ENCODE data around the gene RERE.
"Not testable (repeated sequence)": the region's sequence is repeated elsewhere in the genome, so short reads cannot be mapped to it uniquely, and the experiment has no call there.

The RERE gene

DNA sequence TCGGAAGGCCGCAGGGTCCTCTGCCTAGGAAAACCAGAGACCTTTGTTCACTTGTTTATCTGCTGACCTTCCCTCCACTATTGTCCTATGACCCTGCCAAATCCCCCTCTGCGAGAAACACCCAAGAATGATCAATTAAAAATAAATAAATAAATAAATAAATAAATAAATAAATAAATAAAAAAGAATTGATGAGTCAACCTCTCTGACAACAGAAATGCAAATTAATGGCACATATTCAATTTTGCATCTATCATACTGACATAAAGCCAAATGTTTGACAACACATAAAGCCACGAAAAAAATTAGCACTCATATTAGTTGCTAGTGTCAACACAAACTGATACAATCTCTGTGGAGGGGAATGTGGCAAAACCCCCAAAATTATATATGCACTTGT, 314.5 kb downstream of the RERE start:
- FAIRE-seq = not testable (repeated sequence)

DNA sequence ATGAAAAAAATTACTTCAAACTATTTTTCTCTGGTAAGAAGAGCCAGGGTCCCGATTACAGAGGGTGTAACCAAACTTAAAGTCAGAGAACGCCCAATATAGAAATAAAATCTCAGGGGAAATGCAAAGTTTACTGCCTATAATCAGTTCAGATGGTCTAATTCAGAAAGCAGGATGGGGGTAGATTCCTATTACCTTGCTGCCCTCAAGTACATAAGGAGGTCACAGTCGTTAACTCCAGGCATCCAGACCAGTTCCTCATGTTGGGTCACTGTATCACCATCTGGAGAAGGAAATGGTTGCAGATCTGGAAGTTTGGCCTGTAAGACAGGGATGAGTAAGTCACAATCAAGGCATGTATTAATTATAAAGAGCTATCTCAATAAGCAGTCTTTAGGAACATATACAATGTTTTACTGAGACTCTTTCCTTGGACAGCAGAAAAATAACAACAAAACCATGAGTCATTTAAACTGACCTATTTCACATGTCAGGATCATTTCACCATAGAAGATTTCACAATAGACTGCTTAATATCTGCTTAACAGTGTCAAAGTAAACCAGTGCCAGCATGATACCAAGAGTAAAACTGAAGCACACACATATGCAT, 320.1 kb downstream of the RERE start:
- no peak for FAIRE-seq

DNA sequence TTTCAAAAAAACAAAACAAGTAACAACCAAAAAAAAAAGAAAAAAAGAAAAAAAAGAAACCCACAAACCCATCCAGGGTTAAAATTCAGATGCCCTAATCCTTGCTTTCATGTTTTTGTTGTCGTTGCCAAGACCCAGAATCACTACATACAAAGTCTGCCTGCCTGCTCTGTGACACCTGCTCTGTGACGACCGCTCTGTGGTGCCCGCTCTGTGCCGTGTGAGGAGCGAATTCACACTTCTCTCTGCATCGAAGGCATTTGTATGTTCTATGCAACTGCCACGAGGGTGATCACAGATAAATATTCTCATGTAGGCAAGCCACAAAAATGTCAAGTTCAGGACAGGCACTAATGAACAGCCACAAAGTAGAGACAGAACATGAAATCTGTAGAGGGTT, 321.0 kb downstream of the RERE start:
- FAIRE-seq = no peak

DNA sequence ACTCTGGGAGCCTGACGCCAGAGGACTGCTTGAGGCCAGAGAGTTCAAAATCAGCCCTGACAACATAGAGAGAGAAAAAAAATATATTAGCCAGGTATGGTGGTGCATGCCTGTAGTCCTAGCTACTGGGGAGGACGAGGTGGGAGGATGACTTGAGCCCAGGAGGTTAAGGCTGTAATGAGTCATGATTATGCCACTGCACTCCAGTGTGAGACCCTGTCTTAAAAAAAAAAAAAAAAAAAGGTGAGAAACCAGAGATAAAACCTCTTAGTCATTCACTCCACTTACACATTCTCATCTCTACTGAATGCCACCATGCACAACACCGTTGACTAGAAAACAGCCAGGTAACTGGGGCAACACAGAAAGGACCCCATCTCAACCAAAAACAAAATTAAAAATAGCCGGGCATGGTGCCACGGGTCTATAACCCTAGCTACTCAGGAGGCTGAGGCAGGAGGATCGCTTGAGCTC, 321.5 kb downstream of the RERE start:
- FAIRE-seq = no peak

DNA sequence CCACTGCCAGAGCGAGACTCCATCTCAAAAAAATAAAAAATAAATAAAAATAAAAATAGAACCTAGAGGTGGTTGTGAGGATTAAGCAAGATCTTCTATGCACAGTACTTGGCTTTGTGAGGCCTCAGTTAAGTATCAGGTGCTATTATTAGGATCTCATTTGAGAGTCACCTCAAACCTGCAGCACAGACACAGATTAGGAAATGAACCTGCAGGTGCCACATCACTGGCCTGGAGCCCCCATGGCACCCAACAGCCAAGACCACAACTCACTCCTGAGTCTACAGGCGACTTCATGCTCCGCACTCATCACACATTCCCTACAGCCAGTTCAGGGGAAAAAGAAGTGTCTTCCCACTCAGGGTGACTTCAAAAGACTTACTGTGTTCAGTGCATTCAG, 322.8 kb downstream of the RERE start:
- no peak for FAIRE-seq

DNA sequence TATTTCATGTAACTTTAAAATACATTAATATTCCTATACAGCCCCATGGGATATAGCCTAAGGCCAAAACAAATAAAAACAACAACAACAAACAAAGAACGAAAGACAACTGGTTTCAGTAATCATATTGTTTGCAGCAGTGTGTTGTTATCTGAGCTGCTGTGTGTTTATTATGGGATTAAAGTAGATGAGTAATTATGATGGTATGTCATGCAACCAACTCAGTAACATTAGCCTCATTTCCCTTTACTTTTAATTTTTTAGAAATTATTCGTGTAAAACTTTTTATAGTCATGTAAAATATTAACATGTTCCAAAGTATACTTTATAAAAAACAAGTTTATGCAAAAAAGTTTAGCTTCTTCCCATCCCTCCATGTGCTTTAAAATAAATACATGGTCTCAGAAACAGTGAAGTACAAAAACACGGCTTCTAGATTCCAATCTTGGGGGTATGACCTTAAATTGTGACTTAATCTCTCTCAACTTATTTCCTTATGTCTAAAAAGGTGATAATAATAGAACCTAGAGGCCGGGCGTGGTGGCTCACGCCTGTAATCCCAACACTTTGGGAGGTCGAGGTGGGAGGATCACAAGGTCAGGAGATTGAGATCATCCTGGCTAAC, 323.4 kb downstream of the RERE start:
- no peak for FAIRE-seq

DNA sequence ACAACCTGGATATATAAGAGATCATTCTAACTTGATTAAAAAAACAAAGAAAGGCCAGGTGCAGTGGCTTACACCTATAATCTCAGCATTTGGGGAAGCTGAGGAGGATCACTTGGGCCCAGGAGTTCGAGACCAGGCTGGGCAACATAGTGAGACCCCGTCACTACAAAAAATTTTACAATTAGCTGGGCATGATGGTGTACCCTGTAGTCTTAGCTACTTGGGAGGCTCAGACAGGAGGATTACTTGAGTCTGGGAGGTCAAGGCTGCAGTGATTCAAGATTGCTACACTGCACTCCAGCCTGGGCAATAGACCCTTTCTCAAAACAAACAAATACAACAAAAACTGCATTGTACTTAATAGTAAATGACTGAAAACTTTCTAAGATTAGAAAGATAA, 330.2 kb downstream of the RERE start:
- FAIRE-seq = no peak

DNA sequence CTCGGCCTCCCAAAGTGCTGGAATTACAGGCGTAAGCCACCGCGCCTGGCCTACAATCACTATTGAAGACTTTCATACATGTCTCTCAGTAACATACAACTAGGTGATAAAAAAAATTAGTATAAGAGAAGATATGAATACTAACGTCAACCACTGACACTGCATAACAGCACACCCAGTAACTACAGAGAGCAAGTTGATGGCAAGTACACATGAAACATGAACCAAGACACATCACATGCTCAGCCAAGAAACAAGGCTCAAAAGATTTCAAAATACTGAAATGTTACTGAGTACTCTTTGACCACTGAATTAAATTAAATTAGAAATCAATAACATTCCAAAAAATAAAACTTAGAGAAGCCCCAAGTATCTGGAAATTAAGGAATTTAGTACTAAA, 331.4 kb downstream of the RERE start:
- FAIRE-seq = no peak

DNA sequence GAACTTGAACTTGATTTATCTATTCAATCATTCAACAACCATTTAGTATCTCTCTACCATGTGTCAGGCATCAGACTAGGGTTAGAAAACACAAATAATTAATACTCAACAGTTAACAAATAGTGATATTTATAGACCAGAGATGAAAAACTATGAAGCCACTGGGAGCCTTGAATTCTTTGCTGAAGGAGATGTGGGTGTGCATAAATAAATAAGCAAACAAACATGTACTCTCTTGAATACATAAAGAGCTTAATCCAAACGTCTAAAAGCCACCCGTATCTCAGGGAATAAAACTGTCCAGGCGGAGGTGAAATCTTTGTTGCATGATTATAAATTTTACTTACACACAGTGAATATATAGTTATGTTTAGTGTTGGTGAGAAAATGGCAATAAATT, 333.9 kb downstream of the RERE start:
- FAIRE-seq = no peak

DNA sequence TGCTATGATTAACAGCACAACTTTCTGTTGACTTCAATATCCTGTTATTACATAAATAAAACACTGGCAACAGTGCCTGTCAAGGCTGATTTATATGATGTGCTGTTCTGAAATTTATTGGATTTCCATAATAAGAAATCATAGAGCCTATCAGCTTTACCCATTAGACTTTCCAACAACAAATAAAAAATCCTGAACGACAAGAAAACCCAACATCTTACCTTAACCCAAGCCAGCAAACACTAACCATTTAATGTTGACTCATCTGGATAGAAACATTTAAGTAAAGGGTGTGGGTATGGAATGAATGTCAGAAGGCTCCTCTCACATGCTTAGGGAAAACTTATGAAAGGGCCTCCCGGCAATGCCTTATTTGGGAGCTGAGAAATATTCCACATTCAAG, 334.5 kb downstream of the RERE start:
- no peak for FAIRE-seq

DNA sequence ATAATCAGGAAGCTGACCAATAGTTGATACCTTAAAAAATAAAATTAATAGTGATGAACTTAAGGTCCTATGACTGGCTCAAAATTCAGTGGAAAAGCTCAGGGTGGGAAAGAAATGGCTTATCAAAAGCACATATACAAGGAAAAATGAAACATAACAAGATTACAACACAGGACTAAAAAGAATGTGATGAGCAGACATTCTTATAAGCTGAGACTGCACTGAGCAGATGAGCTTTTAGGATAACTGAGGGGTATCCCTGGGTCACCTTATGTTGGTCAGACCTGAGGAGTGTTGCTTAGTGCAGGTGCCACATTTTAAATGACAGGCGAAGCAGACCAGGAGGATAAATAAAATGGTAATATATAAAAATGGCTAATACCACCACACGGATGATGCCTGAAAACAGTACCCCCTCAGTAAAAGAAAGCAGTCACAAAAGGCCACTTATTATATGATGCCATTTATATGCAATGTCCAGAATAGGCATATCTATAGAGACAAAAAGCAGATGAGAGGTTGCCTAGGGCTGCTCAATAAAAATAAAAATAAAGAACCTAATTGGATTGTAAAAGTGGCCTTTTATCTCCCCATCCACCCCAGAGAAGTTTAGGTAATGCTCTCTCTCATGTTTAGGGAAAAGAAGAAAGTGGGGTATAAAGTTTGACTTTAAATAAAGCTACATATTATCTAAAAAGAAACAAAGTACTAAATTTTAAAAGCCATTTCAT, 335.6 kb downstream of the RERE start:
- no peak for FAIRE-seq

DNA sequence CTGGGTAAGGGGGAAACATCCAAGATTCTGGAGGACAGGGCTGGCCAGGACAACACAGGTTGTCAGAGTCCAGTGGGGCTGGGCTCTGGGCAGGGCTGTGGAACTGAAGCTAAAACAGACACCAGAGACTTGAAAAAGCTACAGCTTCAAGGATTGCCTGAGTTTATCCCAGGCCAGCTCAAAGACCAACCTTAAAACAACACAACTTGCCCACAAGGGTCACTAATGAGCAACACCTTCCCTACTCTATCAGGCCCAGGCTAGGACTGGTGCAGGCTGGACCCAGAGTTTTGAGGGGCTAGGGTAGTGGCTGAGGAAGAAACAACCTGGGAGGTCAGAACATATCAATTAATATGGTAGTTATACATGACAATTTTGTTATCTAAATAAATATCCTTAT, 338.9 kb downstream of the RERE start:
- FAIRE-seq = no peak

DNA sequence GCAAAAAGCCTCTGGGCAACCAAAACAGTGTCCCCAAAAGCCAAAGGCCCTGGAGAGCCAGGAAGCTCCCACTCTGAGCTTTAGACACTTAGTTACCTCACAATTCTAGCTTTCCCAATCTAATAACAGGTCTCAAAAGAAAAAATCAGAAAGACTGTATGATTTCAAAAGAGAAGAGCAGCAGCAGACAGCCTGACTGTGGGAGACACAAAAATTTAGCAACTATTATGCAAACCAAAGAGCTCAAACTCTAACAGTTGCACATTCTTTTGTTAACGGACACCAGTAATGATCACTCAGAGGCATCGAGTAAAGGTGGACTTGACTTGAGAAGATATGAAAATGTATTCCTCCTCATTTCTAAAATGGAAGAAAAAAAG, 339.5 kb downstream of the RERE start:
- FAIRE-seq = no peak

DNA sequence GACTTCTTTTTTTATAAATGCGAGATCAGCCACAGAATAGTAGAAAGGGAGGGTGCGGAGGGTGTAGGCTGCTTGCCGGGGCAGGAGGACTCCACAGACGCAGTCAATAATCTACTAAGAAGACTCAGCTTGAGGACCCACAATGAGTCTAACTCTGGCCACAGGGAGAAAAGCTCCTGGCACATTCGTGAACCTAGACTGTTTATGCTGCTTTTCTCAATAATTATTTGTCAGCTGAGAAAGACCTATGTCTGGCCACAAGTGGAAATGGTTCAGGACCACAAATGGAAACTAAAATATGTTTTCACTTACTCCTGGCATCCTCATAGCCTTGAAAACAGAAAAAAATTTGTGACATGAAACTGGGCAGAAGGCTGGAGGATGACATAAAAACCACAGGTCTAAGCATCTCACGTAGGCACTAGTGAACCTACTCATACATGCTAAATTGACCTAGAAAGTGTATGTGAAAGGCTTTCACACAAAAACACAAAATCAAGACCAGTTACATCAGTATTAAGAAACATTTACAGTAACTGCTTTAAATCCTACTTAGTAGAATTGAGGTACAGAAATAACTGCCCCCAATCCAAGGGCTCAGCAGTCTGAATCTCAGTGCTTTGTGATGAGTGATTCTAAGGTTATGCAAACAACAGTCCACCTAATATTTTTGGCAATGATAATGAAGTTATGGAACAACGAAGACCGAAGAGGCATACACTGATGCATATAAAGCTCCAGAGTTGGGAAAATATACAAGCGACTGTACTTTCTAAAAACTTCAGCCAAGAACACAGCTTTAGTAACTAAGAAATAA, 340.1 kb downstream of the RERE start:
- no peak for FAIRE-seq

DNA sequence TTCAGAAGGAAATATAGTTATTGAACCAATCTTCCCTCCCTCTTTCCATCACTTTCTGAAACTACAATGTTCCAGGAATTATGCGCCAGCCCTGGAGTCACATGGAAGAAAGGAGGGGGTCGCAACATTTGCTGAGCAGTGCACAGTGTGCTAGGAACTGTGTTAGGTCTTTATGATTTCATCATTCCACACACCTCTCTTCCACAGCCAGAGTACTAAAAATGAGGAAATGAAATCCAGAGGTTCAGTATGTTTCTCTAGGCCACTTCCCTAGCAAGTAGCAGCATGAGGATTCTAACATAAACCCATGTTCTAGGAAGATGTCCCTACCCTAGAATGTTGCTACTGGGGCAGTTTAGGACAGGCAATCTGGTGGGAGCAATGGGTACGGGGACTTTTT, 341.4 kb downstream of the RERE start:
- FAIRE-seq = no peak

DNA sequence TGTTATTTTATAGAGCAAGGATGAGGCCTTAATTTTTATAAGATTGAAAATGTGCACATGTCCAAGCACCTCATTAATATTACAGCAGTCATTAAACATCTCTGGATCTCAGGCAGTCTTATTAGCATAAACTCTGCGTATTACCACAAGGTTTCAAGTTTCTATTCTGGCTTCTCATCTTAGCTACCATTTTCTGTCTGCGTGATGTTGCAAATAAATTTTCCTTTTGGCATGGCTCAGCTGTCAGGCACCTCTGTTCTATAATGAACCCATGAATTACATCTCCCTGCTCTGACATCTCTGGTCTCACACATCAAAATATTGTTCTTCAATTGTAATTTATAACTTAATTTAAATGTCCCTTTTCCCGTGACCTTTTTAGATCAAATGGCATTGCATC, 343.1 kb downstream of the RERE start:
- FAIRE-seq = no peak

DNA sequence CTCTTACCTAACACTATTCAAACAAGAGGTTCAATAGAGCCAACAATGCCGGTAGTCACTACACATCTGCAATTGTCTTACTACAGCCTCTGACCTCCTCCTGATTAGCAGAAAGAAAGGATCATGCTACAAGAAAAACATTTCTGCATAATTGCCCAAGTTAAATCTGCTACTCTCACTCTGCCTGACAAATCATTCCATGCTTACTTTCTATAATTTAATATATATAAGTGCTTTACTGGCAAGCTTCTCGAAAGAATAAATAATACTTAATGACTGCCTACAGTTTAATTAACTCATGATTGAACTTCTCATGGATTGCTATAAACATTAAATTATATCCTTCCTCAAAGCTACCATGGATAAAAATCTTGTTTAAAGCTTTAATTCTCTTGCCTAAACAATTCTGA, 343.5 kb downstream of the RERE start:
- no peak for FAIRE-seq

DNA sequence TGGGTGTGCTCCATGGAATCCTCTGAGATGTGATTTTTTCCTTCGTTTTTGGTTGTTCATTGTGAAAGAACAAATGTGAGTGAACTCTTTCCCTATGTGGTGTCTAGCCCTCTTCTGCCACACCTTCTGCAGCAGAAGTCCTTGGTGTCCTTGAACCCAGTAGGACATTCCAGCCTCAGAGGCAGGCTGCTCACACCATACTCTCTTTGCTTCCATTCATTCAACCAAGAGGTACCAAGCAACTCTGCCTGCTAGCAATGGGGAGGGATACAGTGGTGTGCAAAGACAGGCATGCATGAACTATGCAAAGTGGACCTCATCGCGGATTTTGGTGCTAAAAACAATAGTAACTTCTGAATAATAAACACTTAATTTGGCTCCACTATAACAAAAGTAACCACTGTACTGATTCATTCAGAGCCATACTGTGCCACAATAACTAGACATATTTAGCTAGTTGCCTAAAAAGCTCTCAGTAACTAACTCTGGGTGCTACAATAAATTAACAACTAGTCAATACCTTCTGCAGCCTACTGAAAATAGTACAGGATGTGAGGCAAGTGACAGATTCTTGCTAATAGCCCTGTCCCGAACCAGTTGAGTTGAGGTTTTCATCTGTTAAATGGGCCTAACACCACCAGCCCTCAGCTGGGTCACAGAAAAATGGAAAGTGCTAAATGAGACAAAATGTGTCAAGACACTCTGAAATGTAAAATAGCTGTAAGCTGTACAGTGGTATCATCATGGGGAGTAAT, 344.1 kb downstream of the RERE start:
- FAIRE-seq = no peak

DNA sequence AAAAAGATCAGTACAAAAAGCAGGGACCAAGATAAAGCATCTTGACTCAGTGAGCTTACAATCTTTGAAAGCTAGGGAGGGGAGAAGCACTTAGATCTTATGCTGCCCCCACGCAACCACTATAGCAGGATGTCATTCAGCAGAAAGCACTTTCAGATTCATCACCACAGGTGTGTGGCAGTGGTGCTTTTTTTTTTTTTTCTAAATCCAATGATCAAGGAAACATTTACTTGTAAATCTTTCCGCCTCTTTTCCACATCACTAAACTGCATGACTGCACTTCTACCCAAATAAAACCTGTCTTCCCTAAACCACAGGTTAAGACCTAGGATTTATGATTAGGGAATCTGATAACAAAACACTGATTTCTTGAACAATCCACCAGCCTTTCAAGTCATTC, 344.8 kb downstream of the RERE start:
- no peak for FAIRE-seq

DNA sequence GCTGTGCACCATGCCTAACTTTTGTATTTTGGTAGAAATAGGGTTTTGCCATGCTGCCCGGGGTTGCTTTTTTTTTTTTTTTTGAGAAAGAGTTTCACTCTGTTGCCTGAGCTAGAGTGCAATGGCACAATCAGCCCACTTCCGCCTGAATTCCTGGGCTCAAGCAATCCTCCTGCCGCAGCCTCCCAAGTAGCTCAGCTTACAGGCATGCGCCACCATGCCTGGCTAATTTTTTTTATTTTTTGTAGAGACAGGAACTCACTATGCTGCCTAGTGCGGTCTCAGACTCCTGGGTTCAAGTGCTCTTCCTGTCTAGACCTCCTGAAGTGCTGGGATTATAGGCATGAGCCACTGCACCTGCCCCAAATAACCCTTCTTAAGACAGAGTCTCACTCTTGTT, 346.0 kb downstream of the RERE start:
- FAIRE-seq = no peak

DNA sequence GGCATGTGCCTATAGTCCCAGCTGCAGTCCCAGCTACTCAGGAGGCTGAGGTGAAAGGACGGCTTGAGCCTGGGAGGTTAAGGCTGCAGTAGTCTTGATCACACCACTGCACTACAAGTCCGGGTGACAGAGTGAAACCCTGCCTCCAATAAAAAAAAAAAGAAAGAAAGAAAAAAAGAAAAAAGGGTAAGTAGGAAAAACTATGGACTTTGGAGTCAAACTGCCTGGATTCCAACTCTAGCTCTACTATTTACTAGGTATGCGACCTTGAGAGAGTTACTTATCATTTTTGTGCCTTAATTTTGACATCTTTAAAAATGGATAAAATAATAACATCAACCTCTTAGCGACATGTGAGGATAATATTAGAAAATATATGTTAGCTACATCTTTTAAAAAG, 348.7 kb downstream of the RERE start:
- no peak for FAIRE-seq

DNA sequence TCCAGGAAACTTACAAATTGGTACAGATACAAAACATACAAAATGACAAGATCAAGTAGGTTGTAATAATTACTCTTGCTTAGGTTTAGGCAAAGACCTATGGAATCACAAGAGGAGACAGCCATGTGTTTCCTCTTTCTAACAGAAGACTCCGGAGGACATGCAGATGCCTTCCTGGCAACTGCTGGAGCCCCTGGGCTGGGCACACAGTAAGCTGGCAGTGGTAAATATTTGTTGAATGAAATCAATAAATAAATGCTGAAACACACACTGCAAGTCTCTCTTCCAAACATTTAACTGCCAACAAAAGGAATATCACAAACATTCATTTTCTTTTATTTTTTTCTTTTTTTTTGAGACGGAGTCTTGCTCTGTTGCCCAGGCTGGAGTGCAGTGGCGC, 350.1 kb downstream of the RERE start:
- no peak for FAIRE-seq

DNA sequence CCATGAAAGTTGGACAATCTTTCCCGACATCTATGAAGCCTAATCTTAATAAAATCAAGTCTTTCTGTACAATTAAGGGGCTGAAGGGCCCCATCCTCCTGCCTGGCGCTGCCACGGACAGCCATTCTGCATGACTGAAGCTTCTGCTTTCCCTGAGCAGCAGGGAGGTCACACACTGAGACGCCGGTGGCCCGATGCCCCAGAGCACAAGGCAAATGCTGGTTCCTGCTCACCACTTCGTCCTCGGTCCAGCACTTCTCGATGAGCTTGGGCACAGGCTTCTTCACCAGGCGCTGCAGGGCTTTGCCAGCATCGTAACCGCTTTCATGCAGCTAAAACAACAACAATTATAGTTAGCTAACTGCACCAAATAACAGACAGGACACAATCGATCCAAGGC, 351.7 kb downstream of the RERE start:
- FAIRE-seq = no peak
